Measurements from ENCODE around the gene CFAP251.

DNA sequence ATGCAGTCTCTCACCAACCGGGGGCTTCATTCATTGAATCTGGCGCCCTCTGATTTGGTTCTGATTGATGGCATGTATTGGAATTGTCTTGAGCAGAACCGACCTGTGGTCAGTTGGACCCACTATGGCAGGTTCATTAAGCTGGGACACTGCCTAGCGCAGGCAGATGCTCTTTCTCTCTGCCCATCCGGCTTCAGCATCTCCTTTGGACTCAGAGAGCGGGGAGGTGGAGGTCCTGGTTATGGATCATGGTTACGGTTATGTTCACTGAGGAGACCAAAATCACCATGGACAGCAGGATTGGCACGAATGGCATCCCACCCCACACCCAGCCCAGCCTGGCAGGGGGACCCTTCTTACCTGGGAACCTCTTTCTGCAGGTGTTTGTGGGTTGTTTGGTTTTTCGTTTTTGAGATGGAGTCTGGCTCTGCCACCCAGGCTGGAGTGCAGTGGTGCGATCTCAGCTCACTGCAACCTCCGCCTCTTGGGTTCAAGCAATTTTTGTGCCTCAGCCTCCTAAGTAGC, 86.9 kb downstream of the CFAP251 start:
- TF ChIP-seq, protein P1, sequence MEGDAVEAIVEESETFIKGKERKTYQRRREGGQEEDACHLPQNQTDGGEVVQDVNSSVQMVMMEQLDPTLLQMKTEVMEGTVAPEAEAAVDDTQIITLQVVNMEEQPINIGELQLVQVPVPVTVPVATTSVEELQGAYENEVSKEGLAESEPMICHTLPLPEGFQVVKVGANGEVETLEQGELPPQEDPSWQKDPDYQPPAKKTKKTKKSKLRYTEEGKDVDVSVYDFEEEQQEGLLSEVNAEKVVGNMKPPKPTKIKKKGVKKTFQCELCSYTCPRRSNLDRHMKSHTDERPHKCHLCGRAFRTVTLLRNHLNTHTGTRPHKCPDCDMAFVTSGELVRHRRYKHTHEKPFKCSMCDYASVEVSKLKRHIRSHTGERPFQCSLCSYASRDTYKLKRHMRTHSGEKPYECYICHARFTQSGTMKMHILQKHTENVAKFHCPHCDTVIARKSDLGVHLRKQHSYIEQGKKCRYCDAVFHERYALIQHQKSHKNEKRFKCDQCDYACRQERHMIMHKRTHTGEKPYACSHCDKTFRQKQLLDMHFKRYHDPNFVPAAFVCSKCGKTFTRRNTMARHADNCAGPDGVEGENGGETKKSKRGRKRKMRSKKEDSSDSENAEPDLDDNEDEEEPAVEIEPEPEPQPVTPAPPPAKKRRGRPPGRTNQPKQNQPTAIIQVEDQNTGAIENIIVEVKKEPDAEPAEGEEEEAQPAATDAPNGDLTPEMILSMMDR (IDR thresholded peaks at IDR 0.05; ENCODE audit: extremely low read depth in 1 of 2, insufficient read depth in 1 of 2, low read depth in 1 of 2, low read length in 2 of 2): no peak
- TF ChIP-seq POLR2A (IDR thresholded peaks at IDR 0.05; ENCODE audit: low read depth, low read length) (no peak), EZH2 (IDR thresholded peaks at IDR 0.05; ENCODE audit: borderline replicate concordance, low read depth, low read length, severe bottlenecking) (no peak), POLR2AphosphoS5 (IDR thresholded peaks at IDR 0.05; ENCODE audit: insufficient read depth, low read depth, low read length) (no peak), JUN (IDR thresholded peaks at IDR 0.05; ENCODE audit: borderline replicate concordance, insufficient read depth, insufficient read length, low read depth) (no peak)
